ENCODE data around the gene NHERF1.

DNA sequence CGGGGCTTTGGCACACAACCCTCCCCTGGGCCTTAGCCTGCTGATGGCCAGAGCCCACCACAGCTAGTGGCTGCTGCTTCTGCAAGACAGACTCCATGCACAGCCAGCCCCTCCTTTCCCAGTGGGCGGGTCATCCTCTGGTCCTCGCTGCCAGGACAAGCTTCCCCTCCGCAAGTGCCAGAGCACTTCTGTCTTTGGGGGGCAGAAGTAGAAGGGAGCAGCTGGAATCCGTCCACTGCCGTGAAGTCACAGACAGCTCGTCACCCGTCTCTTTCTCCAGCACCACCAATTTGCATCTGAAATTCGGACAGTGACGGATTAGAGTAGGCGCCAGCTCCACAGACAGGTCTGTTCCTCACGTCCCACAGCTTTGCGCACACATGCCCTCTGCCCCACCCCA is 59.0 kb downstream of the NHERF1 start:
- TF ChIP-seq POLR2A (IDR thresholded peaks at IDR 0.05; ENCODE audit: low read depth, low read length) (no peak), POLR2AphosphoS5 (IDR thresholded peaks at IDR 0.05; ENCODE audit: low read depth, low read length) (no peak)

All from GM12892 (cell line).